ENCODE results near the gene STX11.

STX11 gene

GRCh38 chr6:144215932-144216667, 65.8 kb downstream of the STX11 start:
- peak; percentile 82 for DNase-seq

GRCh38 chr6:144216668-144217218, 66.4 kb downstream of the STX11 start:
- peak; percentile 48 for DNase-seq

- no peak for DNase-seq
Observed at GRCh38 chr6:144217264-144217663, 66.9 kb downstream of the STX11 start.

- DNase-seq, result no peak
Observed at GRCh38 chr6:144217797-144218196, 67.5 kb downstream of the STX11 start.

- DNase-seq, result no peak
Observed at GRCh38 chr6:144219056-144219685, 68.9 kb downstream of the STX11 start.

- no peak for DNase-seq
Observed at GRCh38 chr6:144220031-144220790, 69.9 kb downstream of the STX11 start.

- DNase-seq, result no peak
Observed at GRCh38 chr6:144223686-144224085, 73.4 kb downstream of the STX11 start.

- DNase-seq, result no peak
Observed at GRCh38 chr6:144231721-144232120, 81.4 kb downstream of the STX11 start.

- no peak for DNase-seq
Observed at GRCh38 chr6:144232176-144232831, 82.0 kb downstream of the STX11 start.

GRCh38 chr6:144232832-144233230, 82.5 kb downstream of the STX11 start:
- DNase-seq, result no peak

GRCh38 chr6:144234399-144234798, 84.1 kb downstream of the STX11 start:
- DNase-seq, result no peak

GRCh38 chr6:144234935-144235334, 84.6 kb downstream of the STX11 start:
- DNase-seq, result no peak
